Vagina (tissue), 2 donors: ENCODE data around the gene POLR3H. TPM values are rescaled to one million over a fixed set of nuclear protein-coding genes. Genes with fewer than 3 reads are reported as not detected.

Experiments used
- DNase-seq, 2 donors: peaks; one replicate each; pipeline ENCODE4 v3.0.0-alpha.2; 2017; ENCODE audit errors: extremely low spot score in 2 of 2
- H3K27ac ChIP-seq: fragments of 200-600 bp; sonication (generic); one replicate; pipeline ENCODE4 v1.5.1; 2019
- H3K27me3 ChIP-seq: fragments of 200-600 bp; sonication (generic); one replicate; pipeline ENCODE4 v1.5.1; 2019
- H3K36me3 ChIP-seq, 2 donors: fragments of 200-600 bp; sonication (generic); one replicate each; pipeline ENCODE4 v1.5.1; 2017 to 2019
- H3K4me1 ChIP-seq: fragments of 200-600 bp; sonication (generic); one replicate; pipeline ENCODE4 v1.5.1; 2019
- H3K4me3 ChIP-seq, 2 donors: fragments of 200-600 bp; sonication (generic); 1 replicate in 1 of 2; 2 replicates in 1 of 2; pipeline ENCODE4 v1.5.1; 2016 to 2019
- H3K9me3 ChIP-seq: fragments of 200-600 bp; sonication (generic); one replicate; pipeline ENCODE4 v1.5.1; 2019
- CTCF ChIP-seq, 3 experiments: fragments of 450-650 bp in 2 of 3; fragments of 200-600 bp in 1 of 3; sonication (generic) in 1 of 3; IDR thresholded peaks; one replicate each; pipeline ENCODE4 v1.5.1; 2017 to 2019; ENCODE audit warnings: antibody characterized with exemption in 3 of 3, mild to moderate bottlenecking in 2 of 3, moderate library complexity in 2 of 3
- POLR2A ChIP-seq, 2 donors: fragments of 450-650 bp; IDR thresholded peaks; one replicate each; pipeline ENCODE4 v1.6.1; 2017; ENCODE audit warnings: antibody characterized with exemption in 2 of 2, mild to moderate bottlenecking in 2 of 2, moderate library complexity in 2 of 2
- POLR2AphosphoS5 ChIP-seq, 2 donors: sonication (generic); formaldehyde crosslinking; IDR thresholded peaks; one replicate each; pipeline ENCODE4 v1.9.0; 2017; ENCODE audit warnings: antibody characterized with exemption in 2 of 2, mild to moderate bottlenecking in 2 of 2, low read depth in 1 of 2; ENCODE audit not compliant: insufficient read depth in 1 of 2
- intact Hi-C: fragments of 100-400 bp; cut with DNase I; formaldehyde crosslinking; loops from one replicate; pipeline ENCODE4 v1.15.1; 2023
- total RNA-seq: library from RNA; depleted of rRNA; stranded (reverse); fragments of >200 nt; gene quantifications from one replicate; pipeline ENCODE4 v1.2.3, GENCODE V29; 2016

The POLR3H gene
- total RNA-seq, 1 donor from 2014 or later = 21.4 TPM

GRCh38 chr22:41485033-41485432, 59.2 kb downstream of the POLR3H start:
- intact Hi-C loops = no loop called here
- H3K36me3 ChIP-seq = no peaks in the 10 kb centered on the region
- no peak for DNase-seq
- H3K4me3 ChIP-seq = no peak overlapping the region
- no peaks in the 10 kb centered on the region for H3K9me3 ChIP-seq
- no peaks in the 10 kb centered on the region for H3K27me3 ChIP-seq
- no peak overlapping the region for H3K27ac ChIP-seq
- TF ChIP-seq POLR2AphosphoS5 (IDR thresholded peaks at IDR 0.05; ENCODE audit: insufficient read depth in 1 of 2, low read depth in 1 of 2) (no peak), POLR2A (IDR thresholded peaks at IDR 0.05) (no peak), CTCF (IDR thresholded peaks at IDR 0.05) (no peak)
- peaks cover 49% of the 10 kb centered on the region for H3K4me1 ChIP-seq

GRCh38 chr22:41482319-41482935, 61.8 kb downstream of the POLR3H start:
- intact Hi-C loops = no loop called here
- peaks cover 54% of the 10 kb centered on the region for H3K4me1 ChIP-seq
- TF ChIP-seq CTCF (IDR thresholded peaks at IDR 0.05) (no peak), POLR2AphosphoS5 (IDR thresholded peaks at IDR 0.05; ENCODE audit: insufficient read depth in 1 of 2, low read depth in 1 of 2) (no peak), POLR2A (IDR thresholded peaks at IDR 0.05) (no peak)

GRCh38 chr22:41481925-41482318, 62.3 kb downstream of the POLR3H start:
- peaks cover 0 to 5% of the 10 kb centered on the region in 2 donors for H3K36me3 ChIP-seq
- H3K4me1 ChIP-seq = peaks cover 54% of the 10 kb centered on the region
- no peaks in the 10 kb centered on the region for H3K9me3 ChIP-seq
- TF ChIP-seq POLR2A (IDR thresholded peaks at IDR 0.05) = no peak
- no peak for TF ChIP-seq POLR2AphosphoS5 (IDR thresholded peaks at IDR 0.05; ENCODE audit: insufficient read depth in 1 of 2, low read depth in 1 of 2)
- no peak for TF ChIP-seq CTCF (IDR thresholded peaks at IDR 0.05)
- intact Hi-C loops = no loop called here
- peak overlapping the region; percentile 70 for H3K27ac ChIP-seq
- H3K27me3 ChIP-seq = no peaks in the 10 kb centered on the region
- no peak overlapping the region for H3K4me3 ChIP-seq
- DNase-seq = no peak

More at GRCh38 chr22:41482319-41482935, 61.8 kb downstream of the POLR3H start:
- Histone ChIP-seq H3K27ac (peak overlapping the region; percentile 70), H3K9me3 (no peaks in the 10 kb centered on the region), H3K27me3 (no peaks in the 10 kb centered on the region), H3K36me3 (peaks cover 0 to 5% of the 10 kb centered on the region in 2 donors), H3K4me3 (no peak overlapping the region)
- no peak for DNase-seq

GRCh38 chr22:41481131-41481830, 63.0 kb downstream of the POLR3H start:
- H3K27me3 ChIP-seq = no peaks in the 10 kb centered on the region
- intact Hi-C loops = no loop called here
- peaks cover 54% of the 10 kb centered on the region for H3K4me1 ChIP-seq
- DNase-seq = no peak
- TF ChIP-seq POLR2AphosphoS5 (IDR thresholded peaks at IDR 0.05; ENCODE audit: insufficient read depth in 1 of 2, low read depth in 1 of 2) = peak in 1 of 2 donors; percentile 23
- TF ChIP-seq CTCF (IDR thresholded peaks at IDR 0.05) = no peak
- H3K27ac ChIP-seq = peak overlapping the region; percentile 70
- H3K4me3 ChIP-seq = no peak overlapping the region
- H3K36me3 ChIP-seq = peaks cover 0 to 5% of the 10 kb centered on the region in 2 donors
- no peaks in the 10 kb centered on the region for H3K9me3 ChIP-seq

GRCh38 chr22:41480397-41480735, 63.9 kb downstream of the POLR3H start:
- intact Hi-C loops = no loop called here

More at GRCh38 chr22:41480397-41480735, 63.9 kb downstream of the POLR3H start:
- Histone ChIP-seq H3K27me3 (no peaks in the 10 kb centered on the region), H3K9me3 (no peaks in the 10 kb centered on the region), H3K27ac (peak overlapping the region; percentile 70), H3K4me1 (peaks cover 54% of the 10 kb centered on the region), H3K36me3 (peaks cover 0 to 5% of the 10 kb centered on the region in 2 donors), H3K4me3 (no peak overlapping the region)
- TF ChIP-seq POLR2A (IDR thresholded peaks at IDR 0.05) (no peak), POLR2AphosphoS5 (IDR thresholded peaks at IDR 0.05; ENCODE audit: insufficient read depth in 1 of 2, low read depth in 1 of 2) (no peak), CTCF (IDR thresholded peaks at IDR 0.05) (no peak)
- DNase-seq = no peak
